Activated effector memory CD4-positive, alpha-beta T cell treated with Interleukin-2 at 50 U/mL for 16 hours (primary cell): ENCODE measurements around the gene CLEC2A.

ENCODE experiments used
- DNase-seq: peaks from one replicate; pipeline ENCODE4 v3.0.0-alpha.2; 2020

The CLEC2A gene

GRCh38 chr12:9931245-9931644 is 925 bp downstream of the CLEC2A start:
- DNase-seq: no peak

- no peak for DNase-seq
Observed at GRCh38 chr12:9928607-9929006, 3.6 kb downstream of the CLEC2A start.

- DNase-seq: no peak
Observed at GRCh38 chr12:9926876-9927275, 5.3 kb downstream of the CLEC2A start.

- DNase-seq: no peak
Observed at GRCh38 chr12:9925705-9926393, 6.3 kb downstream of the CLEC2A start.

- no peak for DNase-seq
Observed at GRCh38 chr12:9922429-9922828, 9.7 kb downstream of the CLEC2A start.

GRCh38 chr12:9920451-9920850 is 11.7 kb downstream of the CLEC2A start:
- DNase-seq: no peak

- no peak for DNase-seq
Observed at GRCh38 chr12:9919443-9919842, 12.7 kb downstream of the CLEC2A start.

GRCh38 chr12:9911708-9912107 is 20.5 kb downstream of the CLEC2A start:
- no peak for DNase-seq

GRCh38 chr12:9910716-9911421 is 21.3 kb downstream of the CLEC2A start:
- no peak for DNase-seq

- DNase-seq: no peak
Observed at GRCh38 chr12:9909724-9910123, 22.4 kb downstream of the CLEC2A start.

- no peak for DNase-seq
Observed at GRCh38 chr12:9908350-9908749, 23.8 kb downstream of the CLEC2A start.

- DNase-seq: no peak
Observed at GRCh38 chr12:9907769-9908168, 24.4 kb downstream of the CLEC2A start.

- no peak for DNase-seq
Observed at GRCh38 chr12:9906873-9907272, 25.3 kb downstream of the CLEC2A start.

- no peak for DNase-seq
Observed at GRCh38 chr12:9902539-9903228, 29.5 kb downstream of the CLEC2A start.

- no peak for DNase-seq
Observed at GRCh38 chr12:9900930-9901329, 31.2 kb downstream of the CLEC2A start.

- DNase-seq: no peak
Observed at GRCh38 chr12:9899209-9899608, 33.0 kb downstream of the CLEC2A start.

GRCh38 chr12:9897535-9897934 is 34.6 kb downstream of the CLEC2A start:
- DNase-seq: no peak

GRCh38 chr12:9895215-9895971 is 36.8 kb downstream of the CLEC2A start:
- no peak for DNase-seq

GRCh38 chr12:9888665-9889273 is 43.4 kb downstream of the CLEC2A start:
- DNase-seq: no peak

- DNase-seq: no peak
Observed at GRCh38 chr12:9883175-9883574, 49.0 kb downstream of the CLEC2A start.

GRCh38 chr12:9881988-9882387 is 50.2 kb downstream of the CLEC2A start:
- DNase-seq: no peak

- DNase-seq: no peak
Observed at GRCh38 chr12:9881246-9881645, 50.9 kb downstream of the CLEC2A start, which contains the start of gene KLRF2. KLRF2 (plus strand) TSS chr12:9881489; CDS start chr12:9881596, 107 bp downstream.
